Esophagus squamous epithelium (tissue), 4 donors: ENCODE results near the gene TBL1Y.

Experiments
- CTCF ChIP-seq, 6 experiments: fragments of 450-650 bp in 4 of 6; fragments of 200-600 bp in 2 of 6; sonication (generic) in 2 of 6; IDR thresholded peaks; one replicate each; pipeline ENCODE4 v1.5.1; 2016 to 2019; ENCODE audit warnings: antibody characterized with exemption in 6 of 6, mild to moderate bottlenecking in 4 of 6, moderate library complexity in 4 of 6
- POLR2A ChIP-seq, 4 donors: fragments of 450-650 bp; IDR thresholded peaks; one replicate each; pipeline ENCODE4 v1.6.1; 2017; ENCODE audit warnings: antibody characterized with exemption in 4 of 4, mild to moderate bottlenecking in 4 of 4, moderate library complexity in 3 of 4

GRCh38 chrY:7110086-7110485 lies 199.6 kb downstream of the TBL1Y start:
- TF ChIP-seq POLR2A (IDR thresholded peaks at IDR 0.05) (no peak), CTCF (IDR thresholded peaks at IDR 0.05) (no peak)
